Measurements from ENCODE around the gene TMEM184A.

DNA sequence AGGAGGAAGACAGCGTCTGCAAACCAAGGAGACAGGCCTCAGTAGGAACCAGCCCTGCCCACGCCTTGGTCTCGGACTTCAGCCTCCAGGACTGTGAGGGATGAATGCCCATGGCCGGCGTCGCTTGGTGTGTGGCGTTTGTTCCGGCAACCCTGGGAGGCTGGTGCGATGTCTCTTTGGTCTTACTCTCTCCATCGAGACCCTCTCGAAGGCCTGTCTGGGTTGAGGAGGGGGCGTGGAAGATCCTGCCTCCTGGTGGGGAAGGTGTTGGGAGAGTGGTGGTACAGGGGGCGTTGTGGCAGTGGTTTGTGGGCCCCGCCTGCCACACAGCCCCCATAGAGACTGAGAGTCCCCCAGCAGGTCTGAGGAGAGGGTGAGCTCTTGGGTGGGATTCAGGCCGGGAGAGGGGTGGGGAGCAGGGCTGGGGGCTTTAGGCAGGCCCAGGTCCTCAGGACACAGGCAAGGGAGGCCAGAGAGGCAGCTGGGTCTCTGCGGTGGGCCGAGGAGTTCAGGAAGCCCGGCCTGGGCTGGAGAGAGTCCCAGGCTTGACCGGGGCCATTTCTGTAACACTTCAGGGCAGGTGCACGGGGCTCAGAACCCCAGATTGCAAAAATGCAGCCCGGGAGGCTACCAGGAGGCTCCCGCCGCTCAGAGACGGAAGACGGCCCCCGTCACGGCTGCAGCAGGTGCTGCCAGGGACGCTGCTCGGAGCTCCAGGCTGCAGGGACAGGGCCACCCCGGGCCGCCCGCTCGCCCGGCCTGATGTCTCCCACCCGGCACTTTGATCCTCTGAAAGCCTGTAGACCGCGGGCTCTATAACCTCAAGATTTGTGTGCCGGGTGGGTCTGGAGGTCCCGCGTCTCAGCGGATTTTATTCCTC, 47.6 kb upstream of the TMEM184A start:
- TF ChIP-seq POLR2A (IDR thresholded peaks at IDR 0.05) (no peak), CTCF (IDR thresholded peaks at IDR 0.05 in 4 of 5, conservative IDR thresholded peaks at IDR 0.05 in 1 of 5) (no peak)
